Measurements from ENCODE around the gene TBL2. TPM values are rescaled to one million over a fixed set of nuclear protein-coding genes. Genes with fewer than 3 reads are reported as not detected.

The TBL2 gene
- total and polyA plus RNA-seq, 2 experiments from 2014 or later, result 6.9 to 27.8 TPM

Other genes with a start within 250 kb of the TBL2 start
- 4.2 and 5.5 TPM in 2 replicates for gene FZD9, start 144.8 kb downstream of the TBL2 start, total RNA-seq (2014; rRNA removed; shearing (Covaris generic))
- gene FZD9, start 144.8 kb downstream of the TBL2 start, polyA plus RNA-seq (2016; fragmentation: Nextera tagmentation; extraction: Ambion mirVana), result 1.3 and 1.8 TPM in 2 replicates
- gene BAZ1B, start 56.3 kb downstream of the TBL2 start, total RNA-seq (2014; rRNA removed; shearing (Covaris generic)), result 65.5 and 70.7 TPM in 2 replicates
- gene BAZ1B, start 56.3 kb downstream of the TBL2 start, polyA plus RNA-seq (2016; fragmentation: Nextera tagmentation; extraction: Ambion mirVana), result 35.8 and 40.4 TPM in 2 replicates
- 12.0 and 17.0 TPM in 2 replicates for gene BCL7B, start 20.9 kb downstream of the TBL2 start, total RNA-seq (2014; rRNA removed; shearing (Covaris generic))
- gene BCL7B, start 20.9 kb downstream of the TBL2 start, polyA plus RNA-seq (2016; fragmentation: Nextera tagmentation; extraction: Ambion mirVana), result 18.2 and 18.4 TPM in 2 replicates
- 8.6 and 25.7 TPM in 2 replicates for gene MLXIPL, start 45.9 kb upstream of the TBL2 start, total RNA-seq (2014; rRNA removed; shearing (Covaris generic))
- gene MLXIPL, start 45.9 kb upstream of the TBL2 start, polyA plus RNA-seq (2016; fragmentation: Nextera tagmentation; extraction: Ambion mirVana), result 13.1 and 13.7 TPM in 2 replicates
- 5.6 and 7.0 TPM in 2 replicates for gene VPS37D, start 89.3 kb upstream of the TBL2 start, total RNA-seq (2014; rRNA removed; shearing (Covaris generic))
- 1.8 and 2.2 TPM in 2 replicates for gene VPS37D, start 89.3 kb upstream of the TBL2 start, polyA plus RNA-seq (2016; fragmentation: Nextera tagmentation; extraction: Ambion mirVana)
- gene DNAJC30, start 104.9 kb upstream of the TBL2 start, total RNA-seq (2014; rRNA removed; shearing (Covaris generic)), result 1.3 and 2.8 TPM in 2 replicates
- 5.2 and 5.6 TPM in 2 replicates for gene DNAJC30, start 104.9 kb upstream of the TBL2 start, polyA plus RNA-seq (2016; fragmentation: Nextera tagmentation; extraction: Ambion mirVana)
- gene BUD23, start 105.0 kb upstream of the TBL2 start, total RNA-seq (2014; rRNA removed; shearing (Covaris generic)), result 57.2 and 62.1 TPM in 2 replicates
- gene BUD23, start 105.0 kb upstream of the TBL2 start, polyA plus RNA-seq (2016; fragmentation: Nextera tagmentation; extraction: Ambion mirVana), result 117 and 129 TPM in 2 replicates
- 9.4 and 19.8 TPM in 2 replicates for gene STX1A, start 141.1 kb upstream of the TBL2 start, total RNA-seq (2014; rRNA removed; shearing (Covaris generic))
- 9.1 and 11.7 TPM in 2 replicates for gene STX1A, start 141.1 kb upstream of the TBL2 start, polyA plus RNA-seq (2016; fragmentation: Nextera tagmentation; extraction: Ambion mirVana)
- gene ABHD11, start 160.2 kb upstream of the TBL2 start, total RNA-seq (2014; rRNA removed; shearing (Covaris generic)), result 16.3 and 24.6 TPM in 2 replicates
- 18.0 and 18.7 TPM in 2 replicates for gene ABHD11, start 160.2 kb upstream of the TBL2 start, polyA plus RNA-seq (2016; fragmentation: Nextera tagmentation; extraction: Ambion mirVana)
- 24.1 and 27.7 TPM in 2 replicates for gene CLDN3, start 191.7 kb upstream of the TBL2 start, total RNA-seq (2014; rRNA removed; shearing (Covaris generic))
- gene CLDN3, start 191.7 kb upstream of the TBL2 start, polyA plus RNA-seq (2016; fragmentation: Nextera tagmentation; extraction: Ambion mirVana), result 20.1 and 21.4 TPM in 2 replicates